PFSK-1 (cell line): ENCODE data around the gene RAD51B.

Experiments used
- FOXP2 ChIP-seq: optimal IDR thresholded peaks from 2 replicates; pipeline ENCODE3; 2011; ENCODE audit warnings: borderline replicate concordance, control low read depth, inconsistent platforms; ENCODE audit not compliant: insufficient read depth; ENCODE audit errors: extremely low read length, extremely low read depth
- POLR2AphosphoS5 ChIP-seq: IDR thresholded peaks from 2 replicates; pipeline ENCODE4 v1.6.1; 2012; ENCODE audit warnings: low read depth, mild to moderate bottlenecking, control low read depth, low read length, moderate library complexity
- REST ChIP-seq, 2 experiments: IDR thresholded peaks; 2 replicates each; pipeline versions ENCODE4 v1.6.1 to v1.8.0; 2011 to 2012; ENCODE audit warnings: low read depth in 2 of 2, low read length in 2 of 2, control low read depth in 1 of 2, inconsistent platforms in 1 of 2, mild to moderate bottlenecking in 1 of 2, moderate library complexity in 1 of 2; ENCODE audit not compliant: insufficient read depth in 1 of 2
- SIN3A ChIP-seq: IDR thresholded peaks from 2 replicates; pipeline ENCODE4 v1.6.1; 2012; ENCODE audit warnings: mild to moderate bottlenecking, low read length, moderate library complexity, borderline replicate concordance; ENCODE audit not compliant: insufficient read depth
- TAF1 ChIP-seq: IDR thresholded peaks from 2 replicates; pipeline ENCODE4 v1.6.1; 2012; ENCODE audit warnings: low read length, control low read depth, borderline replicate concordance; ENCODE audit not compliant: insufficient read depth

Gene RAD51B

DNA sequence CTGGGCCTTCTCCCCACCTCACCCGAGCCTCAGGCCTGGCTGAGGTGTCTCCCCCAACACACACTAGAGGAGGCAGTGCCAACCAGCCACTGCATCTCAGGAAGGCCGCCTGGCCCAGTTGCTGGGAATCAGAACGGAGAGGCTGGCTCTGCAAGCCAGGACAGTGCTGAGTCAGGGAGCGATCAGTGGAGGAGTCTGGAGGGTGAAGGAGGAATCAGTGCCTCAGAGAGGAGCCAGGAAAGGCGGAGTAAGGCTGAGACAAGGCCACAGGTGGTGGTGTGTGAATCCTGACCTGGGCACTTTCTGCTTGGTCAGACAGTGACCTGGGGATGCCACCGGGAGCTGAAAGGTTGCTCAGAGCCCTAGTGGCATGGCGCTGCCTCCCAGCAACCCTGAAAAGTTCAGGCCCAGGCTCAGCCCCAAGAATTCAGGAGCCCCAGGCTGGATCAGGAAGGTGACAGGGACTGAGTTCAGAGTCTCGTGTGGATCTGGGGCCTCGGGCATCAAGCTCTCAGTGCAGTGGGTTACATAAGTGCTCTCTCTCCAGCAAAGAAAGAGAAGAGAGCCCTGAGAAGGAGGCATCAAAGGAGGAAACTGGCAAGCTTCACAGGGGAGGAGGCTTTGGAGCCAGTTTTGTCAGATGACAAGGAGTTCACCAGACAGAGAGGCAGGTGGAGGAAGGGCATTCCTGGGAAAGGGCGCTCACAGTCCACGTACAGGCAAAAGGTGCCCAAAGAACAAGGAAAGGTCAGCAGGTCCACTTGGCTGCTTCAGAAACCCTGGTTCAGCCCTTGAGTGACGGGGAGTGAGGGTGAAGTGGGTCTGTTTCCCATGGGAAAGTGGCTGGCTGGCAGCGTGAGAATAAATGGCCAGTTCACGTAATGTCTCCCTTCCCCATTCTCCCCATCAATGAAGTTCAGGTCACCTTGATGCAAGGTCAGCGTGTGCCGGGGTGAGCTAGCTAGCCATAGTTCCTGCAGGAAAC is 885.4 kb downstream of the RAD51B start:
- TF ChIP-seq TAF1: no peak
- no peak for TF ChIP-seq REST (IDR thresholded peaks at IDR 0.05; ENCODE audit: insufficient read depth in 1 of 2, low read depth in 2 of 2, low read length in 2 of 2)
- no peak for TF ChIP-seq FOXP2
- no peak for TF ChIP-seq POLR2AphosphoS5
- TF ChIP-seq SIN3A: no peak

GRCh38 chr14:68705741-68706283 is 886.2 kb downstream of the RAD51B start:
- TF ChIP-seq FOXP2 (no peak), REST (IDR thresholded peaks at IDR 0.05; ENCODE audit: insufficient read depth in 1 of 2, low read depth in 2 of 2, low read length in 2 of 2) (no peak), POLR2AphosphoS5 (no peak), TAF1 (no peak), SIN3A (no peak)

GRCh38 chr14:68707482-68707881 is 887.9 kb downstream of the RAD51B start:
- TF ChIP-seq SIN3A (no peak), POLR2AphosphoS5 (no peak), TAF1 (no peak), REST (IDR thresholded peaks at IDR 0.05; ENCODE audit: insufficient read depth in 1 of 2, low read depth in 2 of 2, low read length in 2 of 2) (no peak), FOXP2 (no peak)

DNA sequence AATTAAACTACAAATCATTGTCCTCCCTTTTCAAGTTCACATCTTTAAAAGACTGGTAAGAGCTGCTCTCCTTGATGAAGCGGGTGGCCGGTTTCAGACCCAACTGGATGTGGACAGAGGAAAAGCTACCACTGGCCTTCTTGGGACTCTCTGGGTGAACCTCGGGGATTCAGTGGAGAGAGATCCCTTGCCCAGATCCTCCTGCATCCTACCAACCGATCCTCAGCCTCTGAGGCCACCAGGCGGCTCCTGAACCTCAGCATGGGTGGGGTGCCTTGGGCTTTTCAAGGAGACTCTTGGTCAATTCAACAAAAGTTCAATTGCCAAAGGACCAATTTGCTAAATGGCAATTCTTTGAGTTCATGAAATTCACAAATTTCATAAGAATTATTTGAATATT is 888.8 kb downstream of the RAD51B start:
- no peak for TF ChIP-seq FOXP2
- TF ChIP-seq SIN3A: no peak
- no peak for TF ChIP-seq POLR2AphosphoS5
- TF ChIP-seq TAF1: no peak
- TF ChIP-seq REST (IDR thresholded peaks at IDR 0.05; ENCODE audit: insufficient read depth in 1 of 2, low read depth in 2 of 2, low read length in 2 of 2): no peak
